Tibial nerve (tissue), 4 donors: ENCODE measurements around the gene TNFRSF6B.

Experiments
- EP300 ChIP-seq, 2 donors: sonication (generic); formaldehyde crosslinking; IDR thresholded peaks; one replicate each; pipeline ENCODE4 v1.6.1; 2017; ENCODE audit warnings: antibody characterized with exemption in 2 of 2, mild to moderate bottlenecking in 1 of 2
- POLR2A ChIP-seq, 2 donors: fragments of 450-650 bp; IDR thresholded peaks; one replicate each; pipeline ENCODE4 v1.6.1; 2017; ENCODE audit warnings: antibody characterized with exemption in 2 of 2, mild to moderate bottlenecking in 2 of 2, moderate library complexity in 2 of 2
- TF ChIP-seq, protein P1 (sequence below), 5 experiments: fragments of 200-600 bp in 3 of 5; fragments of 450-650 bp in 2 of 5; sonication (generic) in 3 of 5; IDR thresholded peaks; one replicate each; pipeline ENCODE4 v1.5.1; 2016 to 2019; ENCODE audit warnings: antibody characterized with exemption in 5 of 5, mild to moderate bottlenecking in 3 of 5, moderate library complexity in 2 of 5

DNA sequence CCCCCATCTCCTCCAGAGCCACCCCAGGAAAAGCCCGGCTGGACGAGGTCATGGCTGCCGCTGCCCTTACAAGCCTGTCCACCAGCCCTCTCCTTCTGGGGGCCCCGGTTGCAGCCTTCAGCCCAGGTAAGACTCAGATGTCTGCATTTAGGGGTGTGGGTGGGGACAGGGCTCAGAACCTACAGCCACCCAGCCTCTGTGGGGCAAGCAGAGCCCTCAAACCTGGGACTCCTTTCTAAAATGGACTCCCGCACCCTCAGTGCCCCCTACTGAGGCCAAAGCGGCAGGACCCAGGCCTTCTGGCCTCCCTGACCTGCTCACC, 44.9 kb downstream of the TNFRSF6B start:
- TF ChIP-seq POLR2A (IDR thresholded peaks at IDR 0.05) (no peak), EP300 (IDR thresholded peaks at IDR 0.05) (no peak)
- TF ChIP-seq, protein P1, sequence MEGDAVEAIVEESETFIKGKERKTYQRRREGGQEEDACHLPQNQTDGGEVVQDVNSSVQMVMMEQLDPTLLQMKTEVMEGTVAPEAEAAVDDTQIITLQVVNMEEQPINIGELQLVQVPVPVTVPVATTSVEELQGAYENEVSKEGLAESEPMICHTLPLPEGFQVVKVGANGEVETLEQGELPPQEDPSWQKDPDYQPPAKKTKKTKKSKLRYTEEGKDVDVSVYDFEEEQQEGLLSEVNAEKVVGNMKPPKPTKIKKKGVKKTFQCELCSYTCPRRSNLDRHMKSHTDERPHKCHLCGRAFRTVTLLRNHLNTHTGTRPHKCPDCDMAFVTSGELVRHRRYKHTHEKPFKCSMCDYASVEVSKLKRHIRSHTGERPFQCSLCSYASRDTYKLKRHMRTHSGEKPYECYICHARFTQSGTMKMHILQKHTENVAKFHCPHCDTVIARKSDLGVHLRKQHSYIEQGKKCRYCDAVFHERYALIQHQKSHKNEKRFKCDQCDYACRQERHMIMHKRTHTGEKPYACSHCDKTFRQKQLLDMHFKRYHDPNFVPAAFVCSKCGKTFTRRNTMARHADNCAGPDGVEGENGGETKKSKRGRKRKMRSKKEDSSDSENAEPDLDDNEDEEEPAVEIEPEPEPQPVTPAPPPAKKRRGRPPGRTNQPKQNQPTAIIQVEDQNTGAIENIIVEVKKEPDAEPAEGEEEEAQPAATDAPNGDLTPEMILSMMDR (IDR thresholded peaks at IDR 0.05) = no peak
